Measurements from ENCODE around the gene ABCA13. TPM values are rescaled to one million over a fixed set of nuclear protein-coding genes. Genes with fewer than 3 reads are reported as not detected.

ABCA13 gene
- total RNA-seq, 1 experiment from 2014 or later, result 2.1 TPM

DNA sequence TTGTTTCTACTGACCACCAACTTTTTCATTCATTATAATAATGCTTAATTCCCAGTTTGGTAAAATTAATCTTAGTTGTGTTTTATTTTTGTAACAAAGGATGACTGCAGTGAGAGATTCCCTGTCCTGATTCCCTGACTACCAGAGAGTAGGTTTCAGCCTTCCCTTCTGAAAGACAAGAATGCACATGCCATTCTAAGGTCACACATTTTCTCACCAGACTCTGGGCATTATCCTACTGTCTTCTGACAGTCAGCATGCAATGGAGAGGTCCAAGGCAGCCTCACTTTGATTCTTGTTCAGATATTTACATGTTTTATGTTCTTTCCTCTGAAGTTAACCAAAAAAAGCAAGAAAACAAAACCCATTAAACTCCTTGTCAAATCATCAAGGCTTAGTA, 380.4 kb downstream of the ABCA13 start:
- no TSS peak for BruUV-seq (replicated peaks)
- ChIA-PET CTCF (no interaction called here), POLR2A (ENCODE audit: unreplicated experiment) (no interaction called here)
- H3K36me3 ChIP-seq (ENCODE audit: low read depth, low read length), result no peaks in the 10 kb centered on the region
- H3K79me2 ChIP-seq (ENCODE audit: low read length), result no peaks in the 10 kb centered on the region
- no peak overlapping the region for H3K4me3 ChIP-seq (ENCODE audit: low read length)
- intact Hi-C loops (cut with micrococcal nuclease), result no loop called here
- no peaks in the 10 kb centered on the region for H3K4me1 ChIP-seq (ENCODE audit: insufficient read depth, low read length)
- TF ChIP-seq EZH2phosphoT487 (IDR thresholded peaks at IDR 0.05; ENCODE audit: borderline replicate concordance, low read length), result no peak
- TF ChIP-seq EZH2 (IDR thresholded peaks at IDR 0.05; ENCODE audit: low read length, unreplicated experiment), result no peak
- TF ChIP-seq, protein P1, sequence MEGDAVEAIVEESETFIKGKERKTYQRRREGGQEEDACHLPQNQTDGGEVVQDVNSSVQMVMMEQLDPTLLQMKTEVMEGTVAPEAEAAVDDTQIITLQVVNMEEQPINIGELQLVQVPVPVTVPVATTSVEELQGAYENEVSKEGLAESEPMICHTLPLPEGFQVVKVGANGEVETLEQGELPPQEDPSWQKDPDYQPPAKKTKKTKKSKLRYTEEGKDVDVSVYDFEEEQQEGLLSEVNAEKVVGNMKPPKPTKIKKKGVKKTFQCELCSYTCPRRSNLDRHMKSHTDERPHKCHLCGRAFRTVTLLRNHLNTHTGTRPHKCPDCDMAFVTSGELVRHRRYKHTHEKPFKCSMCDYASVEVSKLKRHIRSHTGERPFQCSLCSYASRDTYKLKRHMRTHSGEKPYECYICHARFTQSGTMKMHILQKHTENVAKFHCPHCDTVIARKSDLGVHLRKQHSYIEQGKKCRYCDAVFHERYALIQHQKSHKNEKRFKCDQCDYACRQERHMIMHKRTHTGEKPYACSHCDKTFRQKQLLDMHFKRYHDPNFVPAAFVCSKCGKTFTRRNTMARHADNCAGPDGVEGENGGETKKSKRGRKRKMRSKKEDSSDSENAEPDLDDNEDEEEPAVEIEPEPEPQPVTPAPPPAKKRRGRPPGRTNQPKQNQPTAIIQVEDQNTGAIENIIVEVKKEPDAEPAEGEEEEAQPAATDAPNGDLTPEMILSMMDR (conservative IDR thresholded peaks at IDR 0.05; ENCODE audit: low read depth, low read length), result no peak
- no peak overlapping the region for H3K9ac ChIP-seq (ENCODE audit: low read length)
- ATAC-seq (no peak), DNase-seq (no peak)
- no peak overlapping the region for H2AFZ ChIP-seq (ENCODE audit: low read length)
- H3K4me2 ChIP-seq (ENCODE audit: low read length), result no peak overlapping the region
- H3F3A ChIP-seq (ENCODE audit: low read length, unreplicated experiment), result no peaks in the 10 kb centered on the region
- H3K9me2 ChIP-seq (replicated peaks; ENCODE audit: low read length), result no peaks in the 10 kb centered on the region
- H3K9me3 ChIP-seq (ENCODE audit: low read length), result no peaks in the 10 kb centered on the region
- H3K27me3 ChIP-seq (ENCODE audit: low read length), result no peaks in the 10 kb centered on the region
- no peaks in the 10 kb centered on the region for H4K20me1 ChIP-seq (ENCODE audit: low read length)
- no peak overlapping the region for H3K27ac ChIP-seq (ENCODE audit: low read length)

DNA sequence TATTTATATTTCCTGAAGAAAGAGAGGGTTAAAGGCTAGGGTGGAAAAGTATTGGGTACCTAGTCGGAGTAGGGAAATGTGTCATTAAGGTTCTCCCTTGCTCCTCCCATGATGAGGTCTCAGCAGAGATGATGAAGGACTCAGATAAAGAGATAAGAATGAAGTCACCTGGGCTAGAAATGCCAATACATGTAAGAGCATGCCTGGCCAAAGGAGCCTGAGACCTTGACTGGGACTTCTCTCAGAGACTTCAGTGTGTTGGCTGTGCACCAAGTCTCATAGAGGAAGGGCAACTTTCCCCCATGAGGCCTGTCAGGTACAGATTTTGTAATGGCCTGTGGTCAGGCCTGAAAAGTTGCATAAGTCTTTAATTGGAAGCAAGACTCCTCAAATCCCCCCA, 392.1 kb downstream of the ABCA13 start:
- intact Hi-C loops (cut with micrococcal nuclease), result no loop called here
- Histone ChIP-seq H3K9ac (ENCODE audit: low read length) (no peak overlapping the region), H3K9me3 (ENCODE audit: low read length) (no peaks in the 10 kb centered on the region), H3K79me2 (ENCODE audit: low read length) (no peaks in the 10 kb centered on the region), H3K4me2 (ENCODE audit: low read length) (no peak overlapping the region), H2AFZ (ENCODE audit: low read length) (no peak overlapping the region), H3K27ac (ENCODE audit: low read length) (no peak overlapping the region), H3K4me1 (ENCODE audit: insufficient read depth, low read length) (peaks cover 9% of the 10 kb centered on the region; the same call in 1 of the 2 replicates), H3K36me3 (ENCODE audit: low read depth, low read length) (no peaks in the 10 kb centered on the region), H3F3A (ENCODE audit: low read length, unreplicated experiment) (no peaks in the 10 kb centered on the region), H3K4me3 (ENCODE audit: low read length) (no peak overlapping the region), H3K9me2 (replicated peaks; ENCODE audit: low read length) (no peaks in the 10 kb centered on the region), H3K27me3 (ENCODE audit: low read length) (no peaks in the 10 kb centered on the region), H4K20me1 (ENCODE audit: low read length) (no peaks in the 10 kb centered on the region)
- ChIA-PET CTCF (no interaction called here), POLR2A (ENCODE audit: unreplicated experiment) (no interaction called here)
- DNase-seq, result peak; percentile 34
- TF ChIP-seq EZH2phosphoT487 (IDR thresholded peaks at IDR 0.05; ENCODE audit: borderline replicate concordance, low read length), result no peak
- TF ChIP-seq, protein P1 (conservative IDR thresholded peaks at IDR 0.05; ENCODE audit: low read depth, low read length), result no peak
- no peak for TF ChIP-seq EZH2 (IDR thresholded peaks at IDR 0.05; ENCODE audit: low read length, unreplicated experiment)
- ATAC-seq, result peak; percentile 56
- BruUV-seq (replicated peaks), result no TSS peak

DNA sequence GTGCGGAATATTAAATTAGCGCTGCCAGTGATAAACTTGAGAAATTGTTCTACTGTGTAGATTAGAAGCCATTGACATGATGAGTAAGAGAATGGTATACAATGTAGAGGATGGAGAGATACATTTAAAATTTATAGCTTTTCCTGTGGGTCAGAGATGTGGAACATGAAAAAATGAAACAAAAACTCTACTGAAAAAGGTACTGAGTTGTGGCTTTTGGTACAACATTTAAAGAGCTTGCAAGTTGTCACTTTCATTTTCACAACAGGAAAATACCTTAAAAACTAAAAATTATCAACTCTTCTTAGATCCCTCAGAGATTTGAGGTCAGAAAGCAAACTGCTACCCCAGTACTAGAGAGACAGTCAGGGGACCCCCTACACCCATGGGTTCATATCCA, 404.3 kb downstream of the ABCA13 start:
- Histone ChIP-seq H3K9me3 (ENCODE audit: low read length) (no peaks in the 10 kb centered on the region), H2AFZ (ENCODE audit: low read length) (no peak overlapping the region), H3K4me3 (ENCODE audit: low read length) (no peak overlapping the region), H3K36me3 (ENCODE audit: low read depth, low read length) (no peaks in the 10 kb centered on the region), H3K27ac (ENCODE audit: low read length) (no peak overlapping the region), H3K9me2 (replicated peaks; ENCODE audit: low read length) (no peaks in the 10 kb centered on the region), H3F3A (ENCODE audit: low read length, unreplicated experiment) (no peaks in the 10 kb centered on the region), H3K9ac (ENCODE audit: low read length) (no peak overlapping the region), H4K20me1 (ENCODE audit: low read length) (no peaks in the 10 kb centered on the region), H3K4me2 (ENCODE audit: low read length) (no peak overlapping the region), H3K4me1 (ENCODE audit: insufficient read depth, low read length) (no peaks in the 10 kb centered on the region), H3K27me3 (ENCODE audit: low read length) (no peaks in the 10 kb centered on the region), H3K79me2 (ENCODE audit: low read length) (no peaks in the 10 kb centered on the region)
- no peak for ATAC-seq
- TF ChIP-seq EZH2phosphoT487 (IDR thresholded peaks at IDR 0.05; ENCODE audit: borderline replicate concordance, low read length) (no peak), EZH2 (IDR thresholded peaks at IDR 0.05; ENCODE audit: low read length, unreplicated experiment) (no peak)
- TF ChIP-seq, protein P1 (conservative IDR thresholded peaks at IDR 0.05; ENCODE audit: low read depth, low read length), result no peak
- BruUV-seq (replicated peaks), result no TSS peak
- no peak for DNase-seq
- CTCF ChIA-PET, result no interaction called here
- POLR2A ChIA-PET (ENCODE audit: unreplicated experiment), result no interaction called here
- intact Hi-C loops (cut with micrococcal nuclease), result no loop called here

Data from PC-3 (cell line).